ENCODE measurements around the gene SSH2. TPM values are rescaled to one million over a fixed set of nuclear protein-coding genes. Genes with fewer than 3 reads are reported as not detected.

SSH2 gene
- total RNA-seq, 1 donor from 2014 or later, result 72.0 TPM

- Histone ChIP-seq H3K36me3 (no peaks in the 10 kb centered on the region), H3K9me3 (no peaks in the 10 kb centered on the region), H3K27me3 (no peaks in the 10 kb centered on the region), H3K27ac (no peak overlapping the region), H3K4me3 (no peak overlapping the region), H3K4me1 (peaks cover 23% of the 10 kb centered on the region)
- intact Hi-C loops (cut with DNase I), result no loop called here
- ATAC-seq (no peak), DNase-seq (no peak)
- no peak for TF ChIP-seq CTCF (IDR thresholded peaks at IDR 0.05)
Observed at GRCh38 chr17:29927546-29927945, 2.5 kb downstream of the SSH2 start.

GRCh38 chr17:29924786-29925185 lies 5.2 kb downstream of the SSH2 start:
- peaks cover 10% of the 10 kb centered on the region for H3K4me1 ChIP-seq
- no peak for ATAC-seq

GRCh38 chr17:29918922-29919856 lies 10.8 kb downstream of the SSH2 start:
- no peaks in the 10 kb centered on the region for H3K9me3 ChIP-seq
- no peak for DNase-seq
- H3K4me3 ChIP-seq, result no peak overlapping the region
- no peak overlapping the region for H3K27ac ChIP-seq
- H3K27me3 ChIP-seq, result no peaks in the 10 kb centered on the region
- no peaks in the 10 kb centered on the region for H3K36me3 ChIP-seq
- intact Hi-C loops (cut with DNase I), result no loop called here
- no peaks in the 10 kb centered on the region for H3K4me1 ChIP-seq
- no peak for TF ChIP-seq CTCF (IDR thresholded peaks at IDR 0.05)
- peak; percentile 50 for ATAC-seq

More at GRCh38 chr17:29924786-29925185, 5.2 kb downstream of the SSH2 start:
- DNase-seq, result no peak
- H3K27ac ChIP-seq, result no peak overlapping the region
- H3K36me3 ChIP-seq, result no peaks in the 10 kb centered on the region
- H3K27me3 ChIP-seq, result no peaks in the 10 kb centered on the region
- intact Hi-C loops (cut with DNase I), result no loop called here
- no peak for TF ChIP-seq CTCF (IDR thresholded peaks at IDR 0.05)
- H3K9me3 ChIP-seq, result no peaks in the 10 kb centered on the region
- no peak overlapping the region for H3K4me3 ChIP-seq

- TF ChIP-seq CTCF (IDR thresholded peaks at IDR 0.05), result no peak
- intact Hi-C loops (cut with DNase I), result no loop called here
- Histone ChIP-seq H3K36me3 (no peaks in the 10 kb centered on the region), H3K27me3 (no peaks in the 10 kb centered on the region), H3K27ac (no peak overlapping the region), H3K9me3 (no peaks in the 10 kb centered on the region), H3K4me1 (no peaks in the 10 kb centered on the region), H3K4me3 (no peak overlapping the region)
- no peak for ATAC-seq
- no peak for DNase-seq
Observed at GRCh38 chr17:29918016-29918415, 12.0 kb downstream of the SSH2 start.

- H3K36me3 ChIP-seq, result no peaks in the 10 kb centered on the region
- no peaks in the 10 kb centered on the region for H3K27me3 ChIP-seq
- H3K4me3 ChIP-seq, result no peak overlapping the region
- no peak for TF ChIP-seq CTCF (IDR thresholded peaks at IDR 0.05)
- peaks cover 5% of the 10 kb centered on the region for H3K4me1 ChIP-seq
- no peak for ATAC-seq
- no peak for DNase-seq
- H3K27ac ChIP-seq, result no peak overlapping the region
- H3K9me3 ChIP-seq, result no peaks in the 10 kb centered on the region
- intact Hi-C loops (cut with DNase I), result no loop called here
Observed at GRCh38 chr17:29914819-29915537, 15.1 kb downstream of the SSH2 start.
